K562 (cell line): ENCODE measurements around the gene DLK2. TPM values are rescaled to one million over a fixed set of nuclear protein-coding genes. Genes with fewer than 3 reads are reported as not detected.
A peak's percentile ranks its signal among the peaks of the same experiment; 100 is the strongest.

Experiments
- ASH1L ChIP-seq: fragments of 450-650 bp; IDR thresholded peaks from 2 replicates; pipeline ENCODE4 v1.6.1; 2018; ENCODE audit warnings: borderline replicate concordance, mild to moderate bottlenecking, low read depth; ENCODE audit not compliant: partially characterized antibody
- CHD2 ChIP-seq: IDR thresholded peaks from 2 replicates; pipeline ENCODE4 v1.6.1; 2011; ENCODE audit warnings: low read depth, low read length
- FOXM1 ChIP-seq, 2 experiments: fragments of 450-650 bp in 1 of 2; sonication (generic) in 1 of 2; formaldehyde crosslinking in 1 of 2; IDR thresholded peaks; 2 replicates each; pipeline versions ENCODE4 v1.6.1 to v1.9.0; 2017 to 2022; ENCODE audit warnings: low read depth in 2 of 2, mild to moderate bottlenecking in 2 of 2, missing genetic modification reagents in 1 of 2, moderate library complexity in 1 of 2
- KAT8 ChIP-seq: fragments of 450-650 bp; IDR thresholded peaks from 2 replicates; pipeline ENCODE4 v1.6.1; 2016; ENCODE audit warnings: low read depth, mild to moderate bottlenecking
- NR3C1 ChIP-seq: sonication (generic); formaldehyde crosslinking; IDR thresholded peaks from 2 replicates; pipeline ENCODE4 v1.8.1; 2022; ENCODE audit warnings: missing genetic modification reagents
- PYGO2 ChIP-seq: fragments of 450-650 bp; IDR thresholded peaks from 2 replicates; pipeline ENCODE4 v1.6.1; 2016; ENCODE audit warnings: mild to moderate bottlenecking, missing genetic modification characterization, moderate library complexity, missing compliant biosample characterization
- ZC3H4 ChIP-seq: sonication (generic); formaldehyde crosslinking; IDR thresholded peaks from 2 replicates; pipeline ENCODE4 v1.9.0; 2021; ENCODE audit warnings: missing genetic modification reagents, borderline replicate concordance
- ZNF143 ChIP-seq: sonication (generic); formaldehyde crosslinking; IDR thresholded peaks from 2 replicates; pipeline ENCODE4 v1.9.0; 2022; ENCODE audit warnings: mild to moderate bottlenecking, missing genetic modification reagents
- polyA plus RNA-seq, 8 experiments: library from polyadenylated mRNA; depleted of rRNA in 4 of 8; stranded (reverse) in 5 of 8; unstranded in 3 of 8; fragments of >200 nt; fragmentation: Nextera tagmentation in 2 of 8; fragmentation: Illumina TruSeq in 1 of 8; extraction: Ambion mirVana in 2 of 8; extraction: Trizol in 1 of 8; gene quantifications; 2 replicates each; pipeline versions ENCODE4 v1.2.1 to v1.2.3, GENCODE V29; 2011 to 2014; ENCODE audit warnings: inconsistent platforms in 1 of 8, missing spikeins in 1 of 8
- total RNA-seq, 7 experiments: library from RNA; depleted of rRNA in 6 of 7; stranded (reverse); fragments of >200 nt in 6 of 7; fragmentation: Illumina TruSeq in 2 of 7; extraction: Trizol in 2 of 7; gene quantifications; 2 replicates each; pipeline versions ENCODE4 v1.2.1 to v1.2.3, GENCODE V29; 2011 to 2021; ENCODE audit warnings: low replicate concordance in 1 of 7
- TF ChIP-seq, protein P1 (sequence below): fragments of 150-350 bp; IDR thresholded peaks from 2 replicates; pipeline ENCODE4 v1.6.1; 2014; ENCODE audit warnings: low read depth, mild to moderate bottlenecking, low read length, borderline replicate concordance
- TF ChIP-seq, protein P2 (sequence below), 2 experiments: fragments of 450-650 bp; conservative IDR thresholded peaks; 2 replicates each; pipeline ENCODE4 v1.6.1; 2017; ENCODE audit warnings: mild to moderate bottlenecking in 2 of 2, moderate library complexity in 2 of 2
- TF ChIP-seq, protein P3 (sequence below), 2 experiments: fragments of 150-350 bp in 1 of 2; IDR thresholded peaks; 2 replicates each; pipeline ENCODE4 v1.6.1; 2012 to 2016; ENCODE audit warnings: low read depth in 2 of 2, low read length in 2 of 2, mild to moderate bottlenecking in 1 of 2, moderate library complexity in 1 of 2
- TF ChIP-seq, protein P4 (sequence below): sonication (generic); formaldehyde crosslinking; IDR thresholded peaks from 2 replicates; pipeline ENCODE4 v1.8.1; 2022; ENCODE audit warnings: missing genetic modification reagents
- TF ChIP-seq, protein P5 (sequence below): sonication (generic); formaldehyde crosslinking; IDR thresholded peaks from 2 replicates; pipeline ENCODE4 v1.8.0; 2022; ENCODE audit warnings: missing genetic modification reagents, mild to moderate bottlenecking, moderate library complexity, borderline replicate concordance
- TF ChIP-seq, protein P6 (sequence below), 2 experiments: fragments of 450-650 bp in 1 of 2; sonication (generic) in 1 of 2; formaldehyde crosslinking in 1 of 2; IDR thresholded peaks in 1 of 2; conservative IDR thresholded peaks in 1 of 2; 2 replicates each; pipeline versions ENCODE4 v1.6.1 to v1.8.1; 2016 to 2023; ENCODE audit warnings: mild to moderate bottlenecking in 2 of 2, moderate library complexity in 2 of 2, inconsistent platforms in 1 of 2, missing genetic modification reagents in 1 of 2

DLK2 gene
- total and polyA plus RNA-seq, 9 of the 15 experiments (the other 6 are each of a cell fraction or from before 2014, with no cell fraction given) = 0.11 to 0.53 (median 0.29) TPM; not detected in 3

DNA sequence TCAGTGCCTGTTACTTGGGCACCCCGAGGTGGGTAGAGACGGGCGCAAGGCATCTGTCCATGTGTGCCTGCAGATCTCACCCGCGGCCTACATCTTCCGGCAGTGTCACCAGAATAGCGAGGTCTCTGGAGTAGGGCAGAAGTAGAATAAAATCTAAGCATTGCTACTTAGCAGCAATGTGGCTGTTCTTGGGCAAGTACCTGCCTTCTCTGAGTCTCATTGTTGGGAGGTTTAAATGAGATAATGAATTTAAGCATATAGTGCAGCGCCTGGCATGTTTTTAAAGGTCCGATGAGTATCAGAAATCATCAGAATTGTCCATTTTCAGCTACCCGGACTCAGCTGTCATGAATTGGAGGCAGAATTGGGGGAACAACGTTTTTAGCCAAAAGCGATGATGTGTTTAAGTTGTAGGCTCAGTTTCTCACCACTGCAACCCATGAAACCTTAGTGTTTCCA, 27.2 kb downstream of the DLK2 start (continued):
- TF ChIP-seq, protein P1, sequence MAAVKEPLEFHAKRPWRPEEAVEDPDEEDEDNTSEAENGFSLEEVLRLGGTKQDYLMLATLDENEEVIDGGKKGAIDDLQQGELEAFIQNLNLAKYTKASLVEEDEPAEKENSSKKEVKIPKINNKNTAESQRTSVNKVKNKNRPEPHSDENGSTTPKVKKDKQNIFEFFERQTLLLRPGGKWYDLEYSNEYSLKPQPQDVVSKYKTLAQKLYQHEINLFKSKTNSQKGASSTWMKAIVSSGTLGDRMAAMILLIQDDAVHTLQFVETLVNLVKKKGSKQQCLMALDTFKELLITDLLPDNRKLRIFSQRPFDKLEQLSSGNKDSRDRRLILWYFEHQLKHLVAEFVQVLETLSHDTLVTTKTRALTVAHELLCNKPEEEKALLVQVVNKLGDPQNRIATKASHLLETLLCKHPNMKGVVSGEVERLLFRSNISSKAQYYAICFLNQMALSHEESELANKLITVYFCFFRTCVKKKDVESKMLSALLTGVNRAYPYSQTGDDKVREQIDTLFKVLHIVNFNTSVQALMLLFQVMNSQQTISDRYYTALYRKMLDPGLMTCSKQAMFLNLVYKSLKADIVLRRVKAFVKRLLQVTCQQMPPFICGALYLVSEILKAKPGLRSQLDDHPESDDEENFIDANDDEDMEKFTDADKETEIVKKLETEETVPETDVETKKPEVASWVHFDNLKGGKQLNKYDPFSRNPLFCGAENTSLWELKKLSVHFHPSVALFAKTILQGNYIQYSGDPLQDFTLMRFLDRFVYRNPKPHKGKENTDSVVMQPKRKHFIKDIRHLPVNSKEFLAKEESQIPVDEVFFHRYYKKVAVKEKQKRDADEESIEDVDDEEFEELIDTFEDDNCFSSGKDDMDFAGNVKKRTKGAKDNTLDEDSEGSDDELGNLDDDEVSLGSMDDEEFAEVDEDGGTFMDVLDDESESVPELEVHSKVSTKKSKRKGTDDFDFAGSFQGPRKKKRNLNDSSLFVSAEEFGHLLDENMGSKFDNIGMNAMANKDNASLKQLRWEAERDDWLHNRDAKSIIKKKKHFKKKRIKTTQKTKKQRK = no peak
- TF ChIP-seq ZC3H4 (CRISPR knock-in tag) (no peak), ASH1L (no peak), NR3C1 (CRISPR knock-in tag) (no peak), ZNF143 (CRISPR knock-in tag) (no peak), PYGO2 (tag) (no peak), FOXM1 (IDR thresholded peaks at IDR 0.05; ENCODE audit: low read depth) (no peak), FOXM1 (CRISPR knock-in tag; IDR thresholded peaks at IDR 0.05; ENCODE audit: low read depth) (0 out of 2 replicates have a peak, but pooled peaks have one; percentile 7), CHD2 (no peak), KAT8 (no peak)
- TF ChIP-seq, protein P2, sequence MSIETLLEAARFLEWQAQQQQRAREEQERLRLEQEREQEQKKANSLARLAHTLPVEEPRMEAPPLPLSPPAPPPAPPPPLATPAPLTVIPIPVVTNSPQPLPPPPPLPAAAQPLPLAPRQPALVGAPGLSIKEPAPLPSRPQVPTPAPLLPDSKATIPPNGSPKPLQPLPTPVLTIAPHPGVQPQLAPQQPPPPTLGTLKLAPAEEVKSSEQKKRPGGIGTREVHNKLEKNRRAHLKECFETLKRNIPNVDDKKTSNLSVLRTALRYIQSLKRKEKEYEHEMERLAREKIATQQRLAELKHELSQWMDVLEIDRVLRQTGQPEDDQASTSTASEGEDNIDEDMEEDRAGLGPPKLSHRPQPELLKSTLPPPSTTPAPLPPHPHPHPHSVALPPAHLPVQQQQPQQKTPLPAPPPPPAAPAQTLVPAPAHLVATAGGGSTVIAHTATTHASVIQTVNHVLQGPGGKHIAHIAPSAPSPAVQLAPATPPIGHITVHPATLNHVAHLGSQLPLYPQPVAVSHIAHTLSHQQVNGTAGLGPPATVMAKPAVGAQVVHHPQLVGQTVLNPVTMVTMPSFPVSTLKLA (conservative IDR thresholded peaks at IDR 0.05) = 0 out of 4 replicates have a peak, but pooled peaks of 1 of the 2 experiments have one; percentile 14
- TF ChIP-seq, protein P3, sequence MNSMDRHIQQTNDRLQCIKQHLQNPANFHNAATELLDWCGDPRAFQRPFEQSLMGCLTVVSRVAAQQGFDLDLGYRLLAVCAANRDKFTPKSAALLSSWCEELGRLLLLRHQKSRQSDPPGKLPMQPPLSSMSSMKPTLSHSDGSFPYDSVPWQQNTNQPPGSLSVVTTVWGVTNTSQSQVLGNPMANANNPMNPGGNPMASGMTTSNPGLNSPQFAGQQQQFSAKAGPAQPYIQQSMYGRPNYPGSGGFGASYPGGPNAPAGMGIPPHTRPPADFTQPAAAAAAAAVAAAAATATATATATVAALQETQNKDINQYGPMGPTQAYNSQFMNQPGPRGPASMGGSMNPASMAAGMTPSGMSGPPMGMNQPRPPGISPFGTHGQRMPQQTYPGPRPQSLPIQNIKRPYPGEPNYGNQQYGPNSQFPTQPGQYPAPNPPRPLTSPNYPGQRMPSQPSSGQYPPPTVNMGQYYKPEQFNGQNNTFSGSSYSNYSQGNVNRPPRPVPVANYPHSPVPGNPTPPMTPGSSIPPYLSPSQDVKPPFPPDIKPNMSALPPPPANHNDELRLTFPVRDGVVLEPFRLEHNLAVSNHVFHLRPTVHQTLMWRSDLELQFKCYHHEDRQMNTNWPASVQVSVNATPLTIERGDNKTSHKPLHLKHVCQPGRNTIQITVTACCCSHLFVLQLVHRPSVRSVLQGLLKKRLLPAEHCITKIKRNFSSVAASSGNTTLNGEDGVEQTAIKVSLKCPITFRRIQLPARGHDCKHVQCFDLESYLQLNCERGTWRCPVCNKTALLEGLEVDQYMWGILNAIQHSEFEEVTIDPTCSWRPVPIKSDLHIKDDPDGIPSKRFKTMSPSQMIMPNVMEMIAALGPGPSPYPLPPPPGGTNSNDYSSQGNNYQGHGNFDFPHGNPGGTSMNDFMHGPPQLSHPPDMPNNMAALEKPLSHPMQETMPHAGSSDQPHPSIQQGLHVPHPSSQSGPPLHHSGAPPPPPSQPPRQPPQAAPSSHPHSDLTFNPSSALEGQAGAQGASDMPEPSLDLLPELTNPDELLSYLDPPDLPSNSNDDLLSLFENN (IDR thresholded peaks at IDR 0.05; ENCODE audit: low read depth in 2 of 2, low read length in 2 of 2) = no peak
- TF ChIP-seq, protein P4, sequence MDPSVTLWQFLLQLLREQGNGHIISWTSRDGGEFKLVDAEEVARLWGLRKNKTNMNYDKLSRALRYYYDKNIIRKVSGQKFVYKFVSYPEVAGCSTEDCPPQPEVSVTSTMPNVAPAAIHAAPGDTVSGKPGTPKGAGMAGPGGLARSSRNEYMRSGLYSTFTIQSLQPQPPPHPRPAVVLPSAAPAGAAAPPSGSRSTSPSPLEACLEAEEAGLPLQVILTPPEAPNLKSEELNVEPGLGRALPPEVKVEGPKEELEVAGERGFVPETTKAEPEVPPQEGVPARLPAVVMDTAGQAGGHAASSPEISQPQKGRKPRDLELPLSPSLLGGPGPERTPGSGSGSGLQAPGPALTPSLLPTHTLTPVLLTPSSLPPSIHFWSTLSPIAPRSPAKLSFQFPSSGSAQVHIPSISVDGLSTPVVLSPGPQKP (CRISPR knock-in tag) = no peak
- TF ChIP-seq, protein P5, sequence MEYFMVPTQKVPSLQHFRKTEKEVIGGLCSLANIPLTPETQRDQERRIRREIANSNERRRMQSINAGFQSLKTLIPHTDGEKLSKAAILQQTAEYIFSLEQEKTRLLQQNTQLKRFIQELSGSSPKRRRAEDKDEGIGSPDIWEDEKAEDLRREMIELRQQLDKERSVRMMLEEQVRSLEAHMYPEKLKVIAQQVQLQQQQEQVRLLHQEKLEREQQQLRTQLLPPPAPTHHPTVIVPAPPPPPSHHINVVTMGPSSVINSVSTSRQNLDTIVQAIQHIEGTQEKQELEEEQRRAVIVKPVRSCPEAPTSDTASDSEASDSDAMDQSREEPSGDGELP = no peak
- TF ChIP-seq, protein P6, sequence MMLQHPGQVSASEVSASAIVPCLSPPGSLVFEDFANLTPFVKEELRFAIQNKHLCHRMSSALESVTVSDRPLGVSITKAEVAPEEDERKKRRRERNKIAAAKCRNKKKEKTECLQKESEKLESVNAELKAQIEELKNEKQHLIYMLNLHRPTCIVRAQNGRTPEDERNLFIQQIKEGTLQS (IDR thresholded peaks at IDR 0.05) = no peak
- TF ChIP-seq, protein P6 (CRISPR knock-in tag; conservative IDR thresholded peaks at IDR 0.05) = 0 out of 2 replicates have a peak, but pooled peaks have one; percentile 42
